Measurements from ENCODE around the gene INPP5A.

Gene INPP5A

DNA sequence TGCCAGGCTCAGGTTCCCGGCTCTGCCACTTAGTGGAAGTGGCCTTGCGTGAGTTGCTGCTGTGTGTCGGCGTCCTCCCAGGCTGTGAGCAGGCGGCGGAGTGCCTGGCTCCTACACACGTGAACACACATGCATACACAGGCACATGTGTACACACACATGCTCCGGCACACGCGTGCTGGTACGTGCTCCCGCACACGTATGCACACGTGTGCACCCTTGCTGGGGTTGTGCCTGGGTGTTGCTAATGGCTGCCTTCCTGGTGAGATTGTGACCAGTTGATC lies 107.6 kb downstream of the INPP5A start:
- Histone ChIP-seq H3K27me3 (replicated peaks) (no peaks in the 10 kb centered on the region), H3K4me3 (ENCODE audit: low read depth, low read length) (no peak overlapping the region), H3K36me3 (replicated peaks) (no peaks in the 10 kb centered on the region), H3K27ac (no peak overlapping the region)
- in situ Hi-C loops (cut with HindIII; ENCODE audit: low pct_ligation_motif_present, low sequenced_read_pairs), result no loop called here
- no peak for DNase-seq
- TF ChIP-seq, protein P1, sequence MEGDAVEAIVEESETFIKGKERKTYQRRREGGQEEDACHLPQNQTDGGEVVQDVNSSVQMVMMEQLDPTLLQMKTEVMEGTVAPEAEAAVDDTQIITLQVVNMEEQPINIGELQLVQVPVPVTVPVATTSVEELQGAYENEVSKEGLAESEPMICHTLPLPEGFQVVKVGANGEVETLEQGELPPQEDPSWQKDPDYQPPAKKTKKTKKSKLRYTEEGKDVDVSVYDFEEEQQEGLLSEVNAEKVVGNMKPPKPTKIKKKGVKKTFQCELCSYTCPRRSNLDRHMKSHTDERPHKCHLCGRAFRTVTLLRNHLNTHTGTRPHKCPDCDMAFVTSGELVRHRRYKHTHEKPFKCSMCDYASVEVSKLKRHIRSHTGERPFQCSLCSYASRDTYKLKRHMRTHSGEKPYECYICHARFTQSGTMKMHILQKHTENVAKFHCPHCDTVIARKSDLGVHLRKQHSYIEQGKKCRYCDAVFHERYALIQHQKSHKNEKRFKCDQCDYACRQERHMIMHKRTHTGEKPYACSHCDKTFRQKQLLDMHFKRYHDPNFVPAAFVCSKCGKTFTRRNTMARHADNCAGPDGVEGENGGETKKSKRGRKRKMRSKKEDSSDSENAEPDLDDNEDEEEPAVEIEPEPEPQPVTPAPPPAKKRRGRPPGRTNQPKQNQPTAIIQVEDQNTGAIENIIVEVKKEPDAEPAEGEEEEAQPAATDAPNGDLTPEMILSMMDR (IDR thresholded peaks at IDR 0.05; ENCODE audit: low read depth, low read length, missing control alignments), result no peak

DNA sequence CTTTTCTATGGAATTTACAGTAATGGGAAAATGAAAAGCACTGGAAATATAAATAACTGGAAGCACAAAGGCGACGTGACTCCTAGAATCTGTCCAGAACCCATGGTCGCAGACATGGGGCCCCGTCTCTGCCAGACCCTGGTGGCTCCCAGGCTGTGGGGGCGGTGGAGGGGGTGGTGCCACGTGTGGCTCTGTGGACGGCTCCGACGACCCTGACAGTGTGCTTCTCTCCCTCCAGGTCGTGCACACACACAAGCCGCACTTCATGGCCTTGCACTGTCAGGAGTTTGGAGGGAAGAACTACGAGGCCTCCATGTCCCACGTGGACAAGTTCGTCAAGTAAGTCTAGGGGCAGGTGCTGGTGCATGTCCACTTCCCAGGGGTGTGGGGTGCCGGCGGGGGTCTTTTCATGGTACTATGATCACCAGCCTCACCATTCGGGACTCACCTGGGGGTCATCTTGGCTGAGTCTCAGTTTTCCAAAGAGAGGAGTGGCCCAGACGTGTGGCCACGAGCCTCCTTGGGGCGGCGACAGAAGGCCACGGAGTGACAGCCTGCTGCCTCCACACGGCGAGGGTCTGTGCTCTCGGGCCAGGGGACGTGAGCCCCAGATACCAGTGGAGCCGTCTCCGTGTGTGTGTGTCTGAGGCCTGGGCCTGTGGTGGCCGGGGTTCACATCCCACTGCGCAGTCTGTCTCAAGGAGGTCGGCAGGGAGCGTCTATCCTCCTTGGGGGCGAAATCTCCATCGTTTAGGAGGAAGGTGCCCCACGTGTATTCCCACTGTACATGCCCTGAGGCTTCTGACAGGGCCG lies 108.2 kb downstream of the INPP5A start:
- no peak overlapping the region for H3K27ac ChIP-seq
- no peaks in the 10 kb centered on the region for H3K36me3 ChIP-seq (replicated peaks)
- DNase-seq, result no peak
- H3K27me3 ChIP-seq (replicated peaks), result no peaks in the 10 kb centered on the region
- TF ChIP-seq, protein P1 (IDR thresholded peaks at IDR 0.05; ENCODE audit: low read depth, low read length, missing control alignments), result no peak
- in situ Hi-C loops (cut with HindIII; ENCODE audit: low pct_ligation_motif_present, low sequenced_read_pairs), result no loop called here
- H3K4me3 ChIP-seq (ENCODE audit: low read depth, low read length), result no peak overlapping the region

DNA sequence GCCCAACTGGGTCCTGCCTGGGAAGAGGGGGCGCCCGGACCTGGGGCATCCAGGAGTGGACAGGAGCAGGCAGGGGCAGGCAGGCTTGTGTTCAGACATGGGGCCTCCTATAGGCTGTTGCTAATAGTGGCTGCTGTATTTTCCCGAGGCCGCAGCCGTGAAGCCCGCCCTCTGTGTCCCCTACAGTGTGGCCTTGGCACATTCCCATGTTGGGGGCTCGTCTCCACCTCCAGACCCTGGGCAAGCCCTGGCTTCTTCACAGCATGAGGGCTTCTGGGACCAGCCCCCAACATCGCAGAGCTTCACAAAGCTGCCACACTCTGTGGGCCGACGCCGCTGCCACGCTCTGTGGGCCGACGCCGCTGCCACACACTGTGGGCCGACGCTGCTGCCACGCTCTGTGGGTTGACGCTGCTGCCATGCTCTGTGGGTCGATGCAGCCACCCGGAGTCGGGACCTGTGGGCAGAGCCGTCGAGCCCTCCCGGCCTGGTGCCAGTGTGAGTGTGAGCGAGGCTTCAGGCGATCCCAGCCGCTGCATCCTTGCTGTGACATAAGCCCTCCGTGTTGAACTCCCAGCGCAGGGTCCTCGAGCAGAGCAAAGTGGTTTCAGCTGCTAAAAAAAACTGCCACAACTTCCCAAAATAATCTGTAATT lies 109.0 kb downstream of the INPP5A start:
- Histone ChIP-seq H3K27ac (no peak overlapping the region), H3K27me3 (replicated peaks) (no peaks in the 10 kb centered on the region), H3K4me3 (ENCODE audit: low read depth, low read length) (no peak overlapping the region), H3K36me3 (replicated peaks) (no peaks in the 10 kb centered on the region)
- in situ Hi-C loops (cut with HindIII; ENCODE audit: low pct_ligation_motif_present, low sequenced_read_pairs), result no loop called here
- TF ChIP-seq, protein P1 (IDR thresholded peaks at IDR 0.05; ENCODE audit: low read depth, low read length, missing control alignments), result no peak
- no peak for DNase-seq

DNA sequence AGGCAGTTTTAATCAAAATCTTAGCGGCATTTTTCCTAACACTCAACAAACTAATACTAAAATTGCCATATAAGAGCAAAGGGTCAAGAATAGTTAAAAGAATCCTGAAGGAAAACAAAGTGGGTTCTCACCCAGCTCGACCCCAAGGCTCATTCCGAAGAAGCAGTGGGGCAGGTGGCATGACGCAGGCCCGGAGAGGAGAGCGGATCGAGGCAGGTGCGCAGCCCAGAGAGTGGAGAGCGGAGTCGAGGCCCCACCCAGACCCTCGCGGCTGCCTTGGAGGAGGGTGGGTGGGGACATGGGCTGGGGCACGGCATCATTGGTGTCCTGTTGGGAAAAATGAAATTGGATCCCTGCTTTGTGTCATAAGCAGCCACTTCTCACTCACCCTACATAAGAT lies 109.8 kb downstream of the INPP5A start:
- no peak for DNase-seq
- Histone ChIP-seq H3K27ac (no peak overlapping the region), H3K27me3 (replicated peaks) (no peaks in the 10 kb centered on the region), H3K36me3 (replicated peaks) (no peaks in the 10 kb centered on the region), H3K4me3 (ENCODE audit: low read depth, low read length) (no peak overlapping the region)
- TF ChIP-seq, protein P1 (IDR thresholded peaks at IDR 0.05; ENCODE audit: low read depth, low read length, missing control alignments), result no peak
- in situ Hi-C loops (cut with HindIII; ENCODE audit: low pct_ligation_motif_present, low sequenced_read_pairs), result no loop called here

DNA sequence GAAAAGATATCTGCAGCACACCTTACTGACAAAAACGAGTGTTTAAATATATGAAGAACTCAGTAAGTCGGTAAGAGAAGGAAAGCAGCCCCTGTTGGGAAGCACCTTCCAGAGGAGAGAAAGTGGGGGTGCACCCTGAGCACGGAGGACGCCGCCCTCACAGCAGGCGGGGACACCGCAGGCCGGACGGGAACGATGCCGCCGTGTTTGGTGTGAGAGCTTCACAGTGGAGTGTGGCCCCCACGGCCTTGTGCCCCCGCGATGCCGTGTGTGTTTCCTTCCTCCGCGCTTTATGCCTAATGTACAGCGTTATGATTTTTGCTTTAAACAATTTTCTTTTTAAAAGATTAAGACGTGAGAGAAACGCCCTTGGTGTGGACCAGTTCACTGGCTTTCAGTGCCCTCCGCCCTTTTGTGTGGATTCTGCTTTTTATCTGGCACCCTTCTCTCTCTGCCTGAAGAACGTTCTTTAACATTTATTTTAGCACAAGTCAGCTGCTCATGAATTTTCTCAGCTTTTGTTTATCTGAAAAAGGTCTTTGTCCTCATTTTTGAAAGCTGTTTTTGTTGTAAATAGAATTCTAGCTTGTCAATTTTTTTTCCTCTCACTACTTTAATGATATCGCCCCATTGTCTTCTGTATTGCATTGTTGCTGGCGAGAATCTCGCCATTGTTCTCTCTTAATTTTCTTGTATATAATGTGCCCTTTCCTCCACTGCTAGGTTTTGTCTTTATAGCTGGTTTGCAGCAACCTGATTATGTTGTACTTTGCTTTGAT lies 110.7 kb downstream of the INPP5A start:
- TF ChIP-seq, protein P1 (IDR thresholded peaks at IDR 0.05; ENCODE audit: low read depth, low read length, missing control alignments), result no peak
- Histone ChIP-seq H3K4me3 (ENCODE audit: low read depth, low read length) (no peak overlapping the region), H3K36me3 (replicated peaks) (no peaks in the 10 kb centered on the region), H3K27me3 (replicated peaks) (no peaks in the 10 kb centered on the region), H3K27ac (no peak overlapping the region)
- no peak for DNase-seq
- in situ Hi-C loops (cut with HindIII; ENCODE audit: low pct_ligation_motif_present, low sequenced_read_pairs), result no loop called here
